Skeletal muscle cell (primary cell): Measurements from ENCODE around the gene CASKIN1.
"Not testable (repeated sequence)": the region's sequence is repeated elsewhere in the genome, so short reads cannot be mapped to it uniquely, and the experiment has no call there.

Source experiments
- DNase-seq: peaks from one replicate; pipeline ENCODE4 v3.0.0-alpha.2; 2010; ENCODE audit warnings: low read depth
- H3K4me3 ChIP-seq: 2 replicates; pipeline ENCODE4 v1.5.1; 2011; ENCODE audit warnings: low read depth, mild to moderate bottlenecking, control low read depth, low read length, moderate library complexity

Gene CASKIN1, protein sequence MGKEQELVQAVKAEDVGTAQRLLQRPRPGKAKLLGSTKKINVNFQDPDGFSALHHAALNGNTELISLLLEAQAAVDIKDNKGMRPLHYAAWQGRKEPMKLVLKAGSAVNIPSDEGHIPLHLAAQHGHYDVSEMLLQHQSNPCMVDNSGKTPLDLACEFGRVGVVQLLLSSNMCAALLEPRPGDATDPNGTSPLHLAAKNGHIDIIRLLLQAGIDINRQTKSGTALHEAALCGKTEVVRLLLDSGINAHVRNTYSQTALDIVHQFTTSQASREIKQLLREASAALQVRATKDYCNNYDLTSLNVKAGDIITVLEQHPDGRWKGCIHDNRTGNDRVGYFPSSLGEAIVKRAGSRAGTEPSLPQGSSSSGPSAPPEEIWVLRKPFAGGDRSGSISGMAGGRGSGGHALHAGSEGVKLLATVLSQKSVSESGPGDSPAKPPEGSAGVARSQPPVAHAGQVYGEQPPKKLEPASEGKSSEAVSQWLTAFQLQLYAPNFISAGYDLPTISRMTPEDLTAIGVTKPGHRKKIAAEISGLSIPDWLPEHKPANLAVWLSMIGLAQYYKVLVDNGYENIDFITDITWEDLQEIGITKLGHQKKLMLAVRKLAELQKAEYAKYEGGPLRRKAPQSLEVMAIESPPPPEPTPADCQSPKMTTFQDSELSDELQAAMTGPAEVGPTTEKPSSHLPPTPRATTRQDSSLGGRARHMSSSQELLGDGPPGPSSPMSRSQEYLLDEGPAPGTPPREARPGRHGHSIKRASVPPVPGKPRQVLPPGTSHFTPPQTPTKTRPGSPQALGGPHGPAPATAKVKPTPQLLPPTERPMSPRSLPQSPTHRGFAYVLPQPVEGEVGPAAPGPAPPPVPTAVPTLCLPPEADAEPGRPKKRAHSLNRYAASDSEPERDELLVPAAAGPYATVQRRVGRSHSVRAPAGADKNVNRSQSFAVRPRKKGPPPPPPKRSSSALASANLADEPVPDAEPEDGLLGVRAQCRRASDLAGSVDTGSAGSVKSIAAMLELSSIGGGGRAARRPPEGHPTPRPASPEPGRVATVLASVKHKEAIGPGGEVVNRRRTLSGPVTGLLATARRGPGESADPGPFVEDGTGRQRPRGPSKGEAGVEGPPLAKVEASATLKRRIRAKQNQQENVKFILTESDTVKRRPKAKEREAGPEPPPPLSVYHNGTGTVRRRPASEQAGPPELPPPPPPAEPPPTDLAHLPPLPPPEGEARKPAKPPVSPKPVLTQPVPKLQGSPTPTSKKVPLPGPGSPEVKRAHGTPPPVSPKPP (N-terminal part only)

DNA sequence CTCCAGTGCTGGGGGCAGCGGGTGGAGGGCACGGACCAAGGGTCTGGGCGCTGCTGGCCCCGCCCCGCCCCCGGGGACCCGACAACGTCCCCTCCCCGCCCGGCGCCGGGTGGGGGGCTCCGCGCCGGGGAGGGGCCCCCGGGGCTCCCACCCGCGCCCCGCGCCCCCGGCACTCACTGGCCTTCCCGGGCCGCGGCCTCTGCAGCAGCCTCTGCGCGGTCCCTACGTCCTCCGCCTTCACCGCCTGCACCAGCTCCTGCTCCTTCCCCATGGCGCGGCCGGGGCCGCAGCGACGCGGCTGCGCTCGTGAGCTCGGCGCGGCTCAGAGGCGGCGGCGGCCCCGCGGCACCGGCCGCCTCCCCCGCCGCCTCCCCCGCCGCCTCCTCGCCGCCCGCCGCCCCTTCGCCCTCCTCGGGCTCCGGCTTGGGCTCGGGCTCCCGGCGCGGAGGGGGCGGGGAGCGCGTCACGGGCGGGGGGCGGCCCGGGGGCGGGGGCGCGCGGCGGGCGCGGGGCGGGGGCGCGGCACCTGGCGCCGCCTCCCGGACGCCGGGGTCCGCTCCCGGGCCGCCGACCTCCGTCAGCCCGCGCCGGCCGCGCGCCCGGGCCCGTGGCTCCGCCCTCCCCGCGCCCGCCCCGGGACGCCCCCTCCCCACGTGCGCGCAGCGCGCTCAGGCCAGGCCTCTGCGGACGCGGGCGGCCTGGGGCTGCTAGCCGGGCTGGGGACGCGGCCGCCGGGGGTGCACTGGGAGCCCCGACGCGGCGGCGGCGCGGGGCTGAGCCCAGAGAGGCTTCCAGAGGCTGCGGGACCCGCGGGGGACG, at the start of gene CASKIN1:
TSS of gene CASKIN1 (minus strand) at position 444 of the 819 bp plus-strand sequence. CDS start at position 271, 173 bp downstream.
- H3K4me3 ChIP-seq, result peak within 1 kb of the TSS; percentile 41
- no peak for DNase-seq

- H3K4me3 ChIP-seq, result no peak overlapping the region
- no peak for DNase-seq
Observed at GRCh38 chr16:2244926-2245795, 48.8 kb upstream of the CASKIN1 start.

- no peak for DNase-seq
- H3K4me3 ChIP-seq, result no peak overlapping the region
Observed at GRCh38 chr16:2244301-2244700, 47.9 kb upstream of the CASKIN1 start.

DNA sequence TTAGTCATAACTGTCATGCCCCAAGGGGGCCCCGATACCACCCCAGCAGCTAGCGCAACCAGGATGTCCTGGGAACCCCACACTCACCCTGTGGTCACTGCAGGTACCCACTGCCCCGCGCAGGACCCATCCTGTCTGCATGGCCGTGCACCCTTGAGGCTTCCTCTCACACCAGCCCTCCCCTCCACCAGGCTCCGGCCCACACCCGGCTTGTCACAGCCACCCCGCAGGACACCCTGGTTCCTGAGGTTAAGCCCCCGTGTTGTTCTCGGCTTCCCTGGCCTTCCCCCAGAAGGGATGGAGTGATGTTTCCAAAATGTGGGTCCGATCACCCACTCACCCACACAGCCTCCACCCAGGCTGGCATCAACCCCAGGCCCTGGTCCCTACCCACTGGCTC, 47.4 kb upstream of the CASKIN1 start:
- no peak overlapping the region for H3K4me3 ChIP-seq
- no peak for DNase-seq

DNA sequence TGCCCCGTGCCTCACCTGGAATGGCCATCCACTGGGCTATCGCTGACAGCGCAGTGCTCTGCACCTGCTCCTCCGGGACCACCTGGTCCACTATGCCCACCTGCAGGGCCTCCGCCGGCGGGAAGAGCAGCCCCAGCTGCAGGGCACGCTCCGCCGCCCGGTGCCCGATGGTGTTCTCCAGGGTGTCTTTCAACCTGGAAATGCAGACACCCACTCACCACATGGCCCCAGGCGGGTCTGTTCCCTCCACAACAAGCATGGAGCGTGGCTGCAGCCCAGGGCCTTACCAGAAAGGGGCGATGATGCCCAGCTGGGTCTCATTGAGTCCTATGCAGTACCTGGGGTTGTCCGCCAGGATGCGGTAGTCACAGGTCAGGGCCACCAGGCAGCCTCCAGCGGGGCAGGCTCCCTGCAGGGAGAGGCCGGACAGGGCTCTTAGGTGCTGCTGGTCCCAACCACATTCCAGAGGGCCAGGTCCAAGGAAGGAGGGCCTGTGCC, 46.7 kb upstream of the CASKIN1 start:
- no peak overlapping the region for H3K4me3 ChIP-seq
- DNase-seq, result no peak

DNA sequence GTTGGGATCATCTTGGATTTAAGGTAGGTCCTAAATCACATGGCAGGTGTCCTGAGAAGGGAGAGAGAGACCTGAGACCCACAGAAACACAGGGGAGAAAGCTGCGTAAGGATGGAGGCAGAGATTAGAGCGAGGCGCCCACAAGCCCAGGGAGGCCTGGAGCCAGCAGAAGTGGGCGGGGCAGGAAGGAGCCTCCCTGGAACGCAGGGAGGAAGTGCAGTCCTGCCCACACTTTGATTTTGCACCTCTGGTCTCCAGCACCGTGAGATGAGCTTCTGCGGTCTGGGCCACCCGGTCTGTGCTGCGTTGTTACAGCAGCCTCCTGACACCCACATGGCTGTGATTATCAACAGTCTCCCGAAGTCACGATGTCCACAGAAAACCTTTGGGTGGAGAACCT, 46.2 kb upstream of the CASKIN1 start:
- no peak for DNase-seq
- H3K4me3 ChIP-seq, result no peak overlapping the region

DNA sequence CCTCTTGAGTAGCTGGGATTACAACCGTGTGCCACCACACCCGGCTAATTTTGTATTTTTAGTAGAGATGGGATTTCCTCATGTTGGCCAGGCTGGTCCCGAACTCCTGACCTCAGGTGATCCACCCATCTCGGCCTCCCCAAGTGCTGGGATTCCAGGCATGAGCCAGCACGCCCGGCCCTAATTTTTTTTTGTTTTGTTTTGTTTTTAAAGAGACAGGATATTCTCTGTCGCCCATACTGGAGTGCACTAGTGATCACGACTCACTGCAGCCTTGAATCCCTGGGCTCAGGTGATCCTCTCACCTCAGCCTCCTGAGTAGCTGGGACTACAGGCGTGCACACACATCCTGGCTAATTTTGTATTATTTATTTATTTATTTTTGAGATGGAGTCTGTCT, 43.9 kb upstream of the CASKIN1 start:
- not testable (repeated sequence) for DNase-seq, H3K4me3 ChIP-seq

GRCh38 chr16:2238838-2239675, 42.7 kb upstream of the CASKIN1 start:
- H3K4me3 ChIP-seq, result no peak overlapping the region
- no peak for DNase-seq

DNA sequence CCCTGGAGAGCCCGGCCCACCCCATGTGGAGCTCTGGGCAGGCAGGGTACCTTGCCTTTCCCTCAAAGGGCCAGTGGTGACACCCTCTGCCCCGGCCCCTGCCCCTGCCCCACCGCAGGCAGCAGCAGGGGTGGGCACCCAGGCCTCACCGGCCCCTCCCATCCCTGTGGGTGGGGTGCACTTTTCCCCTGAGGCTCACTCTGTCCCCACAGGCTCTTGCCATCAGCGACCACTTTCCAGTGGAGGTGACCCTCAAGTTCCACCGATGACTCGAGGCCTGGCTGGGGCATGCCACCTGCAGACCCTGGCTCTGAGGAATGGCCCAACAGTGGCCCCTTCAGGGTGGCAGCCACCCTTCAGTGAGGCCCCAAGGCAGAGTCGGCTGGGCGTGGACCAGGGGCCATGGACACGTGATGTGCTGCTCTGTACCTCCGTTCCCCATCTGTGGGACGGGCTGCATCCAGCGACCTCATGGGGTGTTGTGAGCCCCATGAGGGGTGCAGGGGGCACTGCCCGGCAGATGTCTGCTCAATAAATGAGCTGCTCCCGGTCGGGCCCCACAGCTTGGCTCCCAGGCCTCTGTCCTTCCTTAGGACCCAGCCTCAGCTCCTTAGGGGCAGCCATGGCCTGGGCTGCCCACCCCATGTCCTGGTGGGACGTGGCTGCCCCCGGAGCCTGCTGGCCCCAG, 41.9 kb upstream of the CASKIN1 start:
- DNase-seq, result no peak
- no peak overlapping the region for H3K4me3 ChIP-seq

GRCh38 chr16:2237493-2238149, 41.2 kb upstream of the CASKIN1 start:
- no peak overlapping the region for H3K4me3 ChIP-seq

GRCh38 chr16:2237102-2237482, 40.7 kb upstream of the CASKIN1 start:
- DNase-seq, result no peak
- peak overlapping the region; percentile 41 for H3K4me3 ChIP-seq

More at GRCh38 chr16:2237493-2238149, 41.2 kb upstream of the CASKIN1 start:
- no peak for DNase-seq

DNA sequence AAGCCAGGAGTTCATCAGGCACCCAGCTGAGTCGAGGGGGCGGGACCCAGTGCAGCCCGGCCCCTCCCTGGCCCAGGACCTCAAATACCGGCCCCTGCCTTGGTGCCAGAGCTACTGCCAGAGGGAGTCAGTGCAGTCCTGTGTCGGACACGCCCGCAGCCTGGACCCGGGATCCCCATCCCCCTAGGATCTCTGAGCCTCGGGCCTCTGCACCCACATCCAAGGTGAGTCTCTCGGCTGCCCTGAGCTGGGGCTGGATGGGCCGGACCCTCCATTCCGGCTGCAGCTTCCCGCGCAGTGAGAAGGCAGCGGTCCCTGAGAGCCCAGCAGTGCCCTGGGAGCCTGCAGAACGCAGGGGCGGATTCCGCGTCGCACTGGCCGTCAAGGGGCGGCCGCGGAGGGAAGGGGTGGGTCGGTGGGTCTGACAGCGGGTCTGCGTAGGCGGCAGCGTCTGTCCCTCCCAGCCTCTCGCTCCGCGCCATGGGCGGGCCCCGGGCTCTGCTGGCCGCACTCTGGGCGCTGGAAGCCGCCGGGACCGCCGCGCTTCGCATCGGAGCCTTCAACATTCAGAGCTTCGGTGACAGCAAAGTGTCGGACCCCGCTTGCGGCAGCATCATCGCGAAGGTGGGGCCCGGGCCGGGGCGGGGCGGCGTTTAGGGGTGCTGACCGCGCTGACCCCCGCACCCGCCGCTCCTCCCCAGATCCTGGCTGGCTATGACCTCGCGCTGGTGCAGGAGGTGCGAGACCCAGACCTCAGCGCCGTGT, 40.1 kb upstream of the CASKIN1 start, which contains the start of gene DNASE1L2:
TSS of gene DNASE1L2 (plus strand) at position 108 of the 765 bp plus-strand sequence. CDS start at position 481, 373 bp downstream.
- DNase-seq, result no peak
- H3K4me3 ChIP-seq, result peak within 1 kb of the TSS; percentile 41

DNA sequence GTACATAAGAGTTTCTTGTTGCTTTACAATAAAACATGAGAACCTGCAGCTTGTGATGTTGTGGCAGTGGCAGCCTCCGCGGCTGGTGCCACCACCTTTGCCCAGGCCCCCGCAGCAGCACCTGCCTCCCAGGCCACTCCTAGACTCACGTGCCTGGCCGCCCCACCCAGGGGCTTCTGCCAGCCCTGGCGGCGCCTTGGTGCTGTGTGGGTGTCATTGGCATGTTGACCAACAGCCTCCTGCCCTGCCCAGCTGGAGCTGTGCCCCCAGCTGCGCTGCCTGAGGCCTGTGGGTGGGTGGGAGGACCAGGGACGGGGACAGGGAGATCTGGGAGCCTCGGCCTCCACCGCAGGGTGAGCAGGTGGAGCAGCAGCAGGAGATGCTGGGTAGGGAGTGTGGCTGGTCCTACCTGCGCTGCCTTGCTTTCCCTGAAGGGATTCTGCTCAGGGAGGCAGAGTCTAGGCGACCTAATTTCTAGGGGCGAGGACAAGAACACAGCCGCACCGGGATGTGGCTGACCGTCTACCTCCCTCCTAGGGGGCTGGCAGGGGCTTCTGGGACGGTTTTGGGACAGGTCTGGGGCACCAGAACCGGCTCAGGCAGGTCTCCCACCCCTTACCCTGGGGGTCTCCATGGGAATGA, 39.4 kb upstream of the CASKIN1 start:
- no peak for DNase-seq
- no peak overlapping the region for H3K4me3 ChIP-seq

DNA sequence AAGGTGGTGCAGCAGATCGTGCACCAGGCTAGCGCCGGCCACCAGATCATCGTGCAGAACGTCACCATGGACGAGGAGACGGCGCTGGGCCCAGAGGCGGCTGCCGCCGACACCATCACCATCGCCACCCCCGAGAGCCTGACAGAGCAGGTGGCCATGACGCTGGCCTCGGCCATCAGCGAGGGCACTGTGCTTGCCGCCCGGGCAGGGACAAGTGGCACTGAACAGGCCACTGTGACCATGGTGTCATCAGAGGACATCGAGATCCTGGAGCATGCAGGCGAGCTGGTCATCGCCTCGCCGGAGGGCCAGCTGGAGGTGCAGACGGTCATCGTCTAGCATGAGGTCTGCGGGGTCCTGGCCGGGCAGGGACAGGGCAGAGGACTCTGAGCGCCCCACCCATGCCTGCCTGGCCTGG, 38.8 kb upstream of the CASKIN1 start:
- DNase-seq, result no peak
- H3K4me3 ChIP-seq, result no peak overlapping the region

- no peak overlapping the region for H3K4me3 ChIP-seq
- DNase-seq, result no peak
Observed at GRCh38 chr16:2234813-2235170, 38.4 kb upstream of the CASKIN1 start.
